ENCODE results near the gene GLOD4.

DNA sequence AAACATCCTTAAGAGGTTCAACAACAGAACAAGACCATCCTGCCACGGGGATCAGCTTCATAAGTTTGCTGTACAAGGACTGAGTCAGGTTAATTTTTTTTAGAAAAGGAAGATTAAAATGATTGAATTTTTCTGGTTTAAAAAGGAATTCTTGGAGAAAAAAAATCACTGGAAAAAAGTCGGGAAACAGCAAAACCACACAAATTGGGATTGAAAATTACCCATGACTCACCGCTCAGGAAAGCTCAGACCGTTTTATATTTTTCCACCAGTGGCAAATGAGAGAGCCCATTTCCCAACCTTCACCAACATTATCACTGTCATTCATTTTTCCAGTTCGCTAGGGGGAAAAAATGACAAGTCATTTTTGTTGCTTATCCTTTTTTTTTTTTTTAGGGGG is 46.7 kb upstream of the GLOD4 start:
- TF ChIP-seq, protein P1, sequence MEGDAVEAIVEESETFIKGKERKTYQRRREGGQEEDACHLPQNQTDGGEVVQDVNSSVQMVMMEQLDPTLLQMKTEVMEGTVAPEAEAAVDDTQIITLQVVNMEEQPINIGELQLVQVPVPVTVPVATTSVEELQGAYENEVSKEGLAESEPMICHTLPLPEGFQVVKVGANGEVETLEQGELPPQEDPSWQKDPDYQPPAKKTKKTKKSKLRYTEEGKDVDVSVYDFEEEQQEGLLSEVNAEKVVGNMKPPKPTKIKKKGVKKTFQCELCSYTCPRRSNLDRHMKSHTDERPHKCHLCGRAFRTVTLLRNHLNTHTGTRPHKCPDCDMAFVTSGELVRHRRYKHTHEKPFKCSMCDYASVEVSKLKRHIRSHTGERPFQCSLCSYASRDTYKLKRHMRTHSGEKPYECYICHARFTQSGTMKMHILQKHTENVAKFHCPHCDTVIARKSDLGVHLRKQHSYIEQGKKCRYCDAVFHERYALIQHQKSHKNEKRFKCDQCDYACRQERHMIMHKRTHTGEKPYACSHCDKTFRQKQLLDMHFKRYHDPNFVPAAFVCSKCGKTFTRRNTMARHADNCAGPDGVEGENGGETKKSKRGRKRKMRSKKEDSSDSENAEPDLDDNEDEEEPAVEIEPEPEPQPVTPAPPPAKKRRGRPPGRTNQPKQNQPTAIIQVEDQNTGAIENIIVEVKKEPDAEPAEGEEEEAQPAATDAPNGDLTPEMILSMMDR (IDR thresholded peaks at IDR 0.05) = no peak
- TF ChIP-seq POLR2A (IDR thresholded peaks at IDR 0.05) (no peak), POLR2AphosphoS5 (IDR thresholded peaks at IDR 0.05) (no peak)
